HepG2 (cell line): ENCODE data around the gene ADSL. TPM values are rescaled to one million over a fixed set of nuclear protein-coding genes. Genes with fewer than 3 reads are reported as not detected.

Experiments
- ATAC-seq: fragments of 200-7000 bp; cut with Tn5 transposase; 3 replicates; pipeline ENCODE4 v1.9.1; 2020; ENCODE audit warnings: mild to moderate bottlenecking, moderate library complexity
- Bru-seq: library from RNA; stranded (reverse); fragments of 400-500 nt; gene quantifications from one replicate; lab custom pipeline; 2021; lab: Mats Ljungman, UMichigan
- BruChase-seq, 2 experiments: library from RNA; stranded (reverse); fragments of 400-500 nt; gene quantifications; one replicate each; lab custom pipeline; 2021; lab: Mats Ljungman, UMichigan
- BruUV-seq: library from RNA; stranded (reverse); fragments of 400-500 nt; replicated peaks from 2 replicates; lab custom pipeline; 2021; lab: Mats Ljungman, UMichigan
- CTCF ChIA-PET: fragments of 300-600 bp; formaldehyde crosslinking; extraction: SDS; loops from one replicate; lab custom pipeline; 2021; ENCODE audit warnings: low total read pairs, inconsistent platforms, low intra/inter-chr PET ratio; lab: Yijun Ruan, JAX
- POLR2A ChIA-PET: fragments of 350-600 bp; sonication (Branson Sonifier 250); formaldehyde crosslinking; loops from one replicate; lab custom pipeline; 2020; ENCODE audit warnings: antibody characterized with exemption, inconsistent platforms; lab: Yijun Ruan, JAX
- DNase-seq: peaks from one replicate; pipeline ENCODE4 v3.0.0-alpha.2; 2015; ENCODE audit warnings: low spot score
- FAIRE-seq: peaks from 3 replicates; lab custom pipeline; 2011; peaks lifted over from hg19 to GRCh38; lab: Jason Lieb, UNC
- H2AFZ ChIP-seq: one replicate; pipeline ENCODE4 v1.6.1; 2011; ENCODE audit warnings: low read length, inconsistent platforms
- H3K27ac ChIP-seq: fragments of 300-600 bp; 3 replicates; pipeline ENCODE4 v1.8.0; 2011; ENCODE audit warnings: mixed run types, mild to moderate bottlenecking, mixed read lengths, low read length, inconsistent platforms; ENCODE audit not compliant: insufficient read depth; ENCODE audit errors: extremely low read length
- H3K27me3 ChIP-seq, 2 experiments: fragments of 200-600 bp in 1 of 2; 2 replicates in 1 of 2; 3 replicates in 1 of 2; pipeline versions ENCODE4 v1.6.0 to v1.8.0; 2011; ENCODE audit warnings: low read length in 2 of 2, mild to moderate bottlenecking in 2 of 2, moderate library complexity in 2 of 2, inconsistent platforms in 1 of 2; ENCODE audit not compliant: insufficient read depth in 2 of 2, control insufficient read depth in 1 of 2
- H3K36me3 ChIP-seq, 2 experiments: fragments of 200-600 bp in 1 of 2; replicated peaks in 1 of 2; 2 replicates in 1 of 2; 3 replicates in 1 of 2; pipeline versions ENCODE4 v1.5.1 to v1.8.0; 2011; ENCODE audit warnings: low read length in 2 of 2, inconsistent platforms in 1 of 2; ENCODE audit not compliant: insufficient read depth in 2 of 2, control insufficient read depth in 1 of 2
- H3K4me1 ChIP-seq: 2 replicates; pipeline ENCODE4 v1.5.1; 2012; ENCODE audit warnings: low read length, inconsistent platforms; ENCODE audit not compliant: insufficient read depth
- H3K4me2 ChIP-seq: 2 replicates; pipeline ENCODE4 v1.6.0; 2011; ENCODE audit warnings: low read depth, low read length, inconsistent platforms
- H3K4me3 ChIP-seq, 3 experiments: fragments of 200-600 bp in 1 of 3; sonication (generic), shearing (Covaris generic) in 1 of 3; replicated peaks in 1 of 3; 2 replicates each; pipeline ENCODE4 v1.5.1; 2011 to 2016; ENCODE audit warnings: low read length in 3 of 3, inconsistent platforms in 2 of 3, low read depth in 2 of 3, mild to moderate bottlenecking in 2 of 3, control low read depth in 1 of 3, mixed read lengths in 1 of 3; ENCODE audit not compliant: insufficient read depth in 1 of 3
- H3K79me2 ChIP-seq: one replicate; pipeline ENCODE4 v1.6.1; 2011; ENCODE audit warnings: low read length, inconsistent platforms; ENCODE audit not compliant: insufficient read depth
- H3K9ac ChIP-seq: 2 replicates; pipeline ENCODE4 v1.6.0; 2011; ENCODE audit warnings: mild to moderate bottlenecking, low read depth, low read length, inconsistent platforms; ENCODE audit not compliant: insufficient read depth
- H3K9me3 ChIP-seq: 2 replicates; pipeline ENCODE4 v1.5.1; 2012; ENCODE audit warnings: mild to moderate bottlenecking, low read length
- H4K20me1 ChIP-seq: 2 replicates; pipeline ENCODE4 v1.6.0; 2011; ENCODE audit warnings: inconsistent platforms, mild to moderate bottlenecking, low read length, moderate library complexity; ENCODE audit not compliant: insufficient read depth
- CSRNP2 ChIP-seq: sonication (generic); formaldehyde crosslinking; conservative IDR thresholded peaks from 2 replicates; pipeline ENCODE4 v1.8.0; 2022; ENCODE audit warnings: low read depth, missing genetic modification reagents
- ERF ChIP-seq: IDR thresholded peaks from 2 replicates; pipeline ENCODE4 v1.6.1; 2018; ENCODE audit warnings: missing biosample characterization, missing genetic modification reagents
- NFYC ChIP-seq: IDR thresholded peaks from 2 replicates; pipeline ENCODE4 v1.6.1; 2016; ENCODE audit warnings: missing genetic modification reagents, missing compliant biosample characterization
- PLRG1 ChIP-seq: fragments of 450-650 bp; conservative IDR thresholded peaks from 2 replicates; pipeline ENCODE4 v1.6.1; 2016
- ZBTB38 ChIP-seq: sonication (generic); formaldehyde crosslinking; IDR thresholded peaks from 2 replicates; pipeline ENCODE4 v1.5.1; 2020; ENCODE audit warnings: mild to moderate bottlenecking, missing genetic modification reagents
- ZKSCAN5 ChIP-seq: sonication (generic); formaldehyde crosslinking; IDR thresholded peaks from 2 replicates; pipeline ENCODE4 v1.5.1; 2020; ENCODE audit warnings: mild to moderate bottlenecking, missing genetic modification reagents
- WGBS: methylation state at CpG from one replicate; pipeline ENCODE4 v1.1.6; 2017; ENCODE audit warnings: low lambda C conversion rate; 5-methylcytosine and 5-hydroxymethylcytosine counted together
- in situ Hi-C: cut with HindIII; loops from 2 replicates; pipeline ENCODE4 v1.10.0; 2017; ENCODE audit warnings: low pct_unique_long_range_greater_than_20kb; ENCODE audit not compliant: extremely low pct_ligation_motif_present
- intact Hi-C: fragments of 100-400 bp; cut with micrococcal nuclease; formaldehyde crosslinking; loops from one replicate; pipeline ENCODE4 v1.10.0; 2022; ENCODE audit not compliant: unreplicated experiment
- long read RNA-seq, 2 experiments: library from RNA in 1 of 2; library from polyadenylated mRNA in 1 of 2; stranded (forward) in 1 of 2; unstranded in 1 of 2; transcript quantifications; one replicate each; pipeline ENCODE4 v2.0.0, GENCODE V29; 2019 to 2022
- polyA minus RNA-seq, 3 experiments: library from RNA; depleted of rRNA, polyadenylated mRNA; stranded (reverse); fragments of >200 nt; gene quantifications; 2 replicates each; pipeline ENCODE4 v1.2.3, GENCODE V29; 2011; ENCODE audit warnings: low replicate concordance in 1 of 3
- polyA plus RNA-seq, 8 experiments: library from polyadenylated mRNA; depleted of rRNA in 3 of 8; stranded (reverse) in 7 of 8; unstranded in 1 of 8; fragments of >200 nt; fragmentation: Illumina TruSeq in 4 of 8; extraction: Trizol in 4 of 8; gene quantifications; 2 replicates each; pipeline versions ENCODE4 v1.2.1 to v1.2.3, GENCODE V29; 2011 to 2016; ENCODE audit warnings: low read depth in 4 of 8, missing spikeins in 1 of 8, mixed read lengths in 1 of 8; ENCODE audit not compliant: insufficient read depth in 1 of 8
- total RNA-seq, 5 experiments: library from RNA; depleted of rRNA; stranded (reverse); fragments of >200 nt; fragmentation: Illumina TruSeq; extraction: Trizol; gene quantifications; 2 replicates each; pipeline ENCODE4 v1.2.3, GENCODE V29; 2016; ENCODE audit warnings: low read depth in 1 of 5
- TF ChIP-seq, protein P1 (sequence below): sonication (generic); formaldehyde crosslinking; IDR thresholded peaks from 2 replicates; pipeline ENCODE4 v1.8.1; 2023; ENCODE audit warnings: mild to moderate bottlenecking, missing genetic modification reagents
- TF ChIP-seq, protein P2 (sequence below): IDR thresholded peaks from 2 replicates; pipeline ENCODE4 v1.6.1; 2016; ENCODE audit warnings: missing biosample characterization, missing genetic modification reagents, low read depth

The ADSL gene
- total RNA-seq (2016; rRNA removed; fragmentation: Illumina TruSeq; extraction: Trizol) = 174 and 246 TPM in 2 replicates
- 48.4 and 50.9 TPM in 2 replicates for total RNA-seq (2016; cell fraction: cytosol; rRNA removed; fragmentation: Illumina TruSeq; extraction: Trizol; ENCODE audit: low read depth)
- 170 and 259 TPM in 2 replicates for total RNA-seq (2016; cell fraction: insoluble cytoplasmic fraction; rRNA removed; fragmentation: Illumina TruSeq; extraction: Trizol)
- 74.9 and 82.1 TPM in 2 replicates for total RNA-seq (2016; cell fraction: membrane; rRNA removed; fragmentation: Illumina TruSeq; extraction: Trizol)
- total RNA-seq (2016; cell fraction: nucleus; rRNA removed; fragmentation: Illumina TruSeq; extraction: Trizol) = 104 TPM in 2 replicates
- polyA plus RNA-seq (2011; rRNA removed) = 123 and 126 TPM in 2 replicates
- 146 and 165 TPM in 2 replicates for polyA plus RNA-seq (2011; cell fraction: cytosol; rRNA removed)
- 121 and 128 TPM in 2 replicates for polyA plus RNA-seq (2011; cell fraction: nucleus; rRNA removed)
- polyA plus RNA-seq (2012) = 85.3 and 95.9 TPM in 2 replicates
- polyA plus RNA-seq (2016; cell fraction: cytosol; fragmentation: Illumina TruSeq; extraction: Trizol; ENCODE audit: low read depth) = 29.4 and 31.7 TPM in 2 replicates
- polyA plus RNA-seq (2016; cell fraction: insoluble cytoplasmic fraction; fragmentation: Illumina TruSeq; extraction: Trizol; ENCODE audit: low read depth) = 192 and 202 TPM in 2 replicates
- 40.9 and 42.5 TPM in 2 replicates for polyA plus RNA-seq (2016; cell fraction: membrane; fragmentation: Illumina TruSeq; extraction: Trizol; ENCODE audit: low read depth)
- 112 and 125 TPM in 2 replicates for polyA plus RNA-seq (2016; cell fraction: nucleus; fragmentation: Illumina TruSeq; extraction: Trizol; ENCODE audit: insufficient read depth, low read depth)
- polyA minus RNA-seq (2011; rRNA and poly(A)+ RNA removed; ENCODE audit: low replicate concordance) = 148 and 183 TPM in 2 replicates
- 49.9 and 55.2 TPM in 2 replicates for polyA minus RNA-seq (2011; cell fraction: cytosol; rRNA and poly(A)+ RNA removed)
- 79.3 and 97.1 TPM in 2 replicates for polyA minus RNA-seq (2011; cell fraction: nucleus; rRNA and poly(A)+ RNA removed)
- Bru-seq, nascent RNA = percentile 83 among the genes with signal in this experiment
- BruChase-seq, experiment 1, labeled RNA remaining after a 6-hour chase = percentile 86 among the genes with signal in this experiment
- percentile 89 among the genes with signal in this experiment for BruChase-seq, experiment 2, labeled RNA remaining after a 2-hour chase
- long read RNA-seq, experiment 1, full-length matches to known transcripts = 195 of 222 reads
- long read RNA-seq, experiment 1, partial matches to known transcripts = 10 of 222 reads
- long read RNA-seq, experiment 1, other reads (novel, unspliced or antisense) = 17 of 222 reads
- long read RNA-seq, experiment 2, full-length matches to known transcripts = 70 of 242 reads
- long read RNA-seq, experiment 2, partial matches to known transcripts = 22 of 242 reads
- long read RNA-seq, experiment 2, other reads (novel, unspliced or antisense) = 150 of 242 reads

- Histone ChIP-seq H3K9ac (peak within 1 kb of the TSS; percentile 76), H4K20me1 (peaks cover 14% of the 10 kb centered on the region; the same call in 1 of the 2 replicates), H3K27me3 (no peaks in the 10 kb centered on the region; a peak in 1 of 5 replicates), H3K4me3 (peak within 1 kb of the TSS; percentile 83 to 89 (median 84)), H3K27ac (peak within 1 kb of the TSS; percentile 81), H3K79me2 (peaks cover 32% of the 10 kb centered on the region), H3K36me3 (peaks cover 1 to 22% of the 10 kb centered on the region in 2 experiments; a peak in 4 of 5 replicates), H3K4me1 (peaks cover 57% of the 10 kb centered on the region), H2AFZ (no peak within 1 kb of the TSS), H3K9me3 (no peaks in the 10 kb centered on the region), H3K4me2 (peak within 1 kb of the TSS; percentile 95)
- in situ Hi-C loops (no loop called here), intact Hi-C loops (loop anchor here (5.0 kb wide), 1 partner anchor 304 kb away; no protein-coding TSS in a partner anchor)
- BruUV-seq = no TSS peak
- 0% methylated on average over 21 of the region's 65 CpGs for WGBS
- peak; percentile 79 for DNase-seq
- ChIA-PET CTCF (no interaction called here), POLR2A (interaction anchor here (0.6 to 2.2 kb wide), 6 partner anchors 24 to 646 kb away, joined by 3 to 23 read pairs (median 4); partner anchors contain the start of genes SGSM3 and TNRC6B)
- no peak for FAIRE-seq
- ATAC-seq = peak; percentile 97
- TF ChIP-seq NFYC (CRISPR knock-in tag) (peak; percentile 47; the same call in 1 of the 2 replicates), CSRNP2 (no peak), ERF (CRISPR knock-in tag) (peak; percentile 89), PLRG1 (no peak), ZKSCAN5 (CRISPR knock-in tag) (peak; percentile 83; the same call in 1 of the 2 replicates), ZBTB38 (CRISPR knock-in tag) (peak; percentile 65; the same call in 1 of the 2 replicates)
- TF ChIP-seq, protein P1, sequence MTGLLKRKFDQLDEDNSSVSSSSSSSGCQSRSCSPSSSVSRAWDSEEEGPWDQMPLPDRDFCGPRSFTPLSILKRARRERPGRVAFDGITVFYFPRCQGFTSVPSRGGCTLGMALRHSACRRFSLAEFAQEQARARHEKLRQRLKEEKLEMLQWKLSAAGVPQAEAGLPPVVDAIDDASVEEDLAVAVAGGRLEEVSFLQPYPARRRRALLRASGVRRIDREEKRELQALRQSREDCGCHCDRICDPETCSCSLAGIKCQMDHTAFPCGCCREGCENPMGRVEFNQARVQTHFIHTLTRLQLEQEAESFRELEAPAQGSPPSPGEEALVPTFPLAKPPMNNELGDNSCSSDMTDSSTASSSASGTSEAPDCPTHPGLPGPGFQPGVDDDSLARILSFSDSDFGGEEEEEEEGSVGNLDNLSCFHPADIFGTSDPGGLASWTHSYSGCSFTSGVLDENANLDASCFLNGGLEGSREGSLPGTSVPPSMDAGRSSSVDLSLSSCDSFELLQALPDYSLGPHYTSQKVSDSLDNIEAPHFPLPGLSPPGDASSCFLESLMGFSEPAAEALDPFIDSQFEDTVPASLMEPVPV = peak; percentile 79
- TF ChIP-seq, protein P2, sequence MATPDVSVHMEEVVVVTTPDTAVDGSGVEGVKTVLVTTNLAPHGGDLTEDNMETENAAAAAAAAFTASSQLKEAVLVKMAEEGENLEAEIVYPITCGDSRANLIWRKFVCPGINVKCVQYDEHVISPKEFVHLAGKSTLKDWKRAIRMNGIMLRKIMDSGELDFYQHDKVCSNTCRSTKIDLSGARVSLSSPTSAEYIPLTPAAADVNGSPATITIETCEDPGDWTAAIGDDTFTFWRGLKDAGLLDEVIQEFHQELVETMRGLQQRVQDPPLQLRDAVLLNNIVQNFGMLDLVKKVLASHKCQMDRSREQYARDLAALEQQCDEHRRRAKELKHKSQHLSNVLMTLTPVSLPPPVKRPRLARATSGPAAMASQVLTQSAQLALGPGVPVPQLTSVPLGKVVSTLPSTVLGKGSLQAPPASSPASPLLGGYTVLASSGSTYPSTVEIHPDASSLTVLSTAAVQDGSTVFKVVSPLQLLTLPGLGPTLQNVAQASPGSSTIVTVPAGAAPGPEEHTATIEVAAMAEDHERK = 0 out of 2 replicates have a peak, but pooled peaks have one; percentile 28
Measured at GRCh38 chr22:40346185-40347118, at the start of gene ADSL. Gene ADSL (plus strand): TSS chr22:40346500. CDS start chr22:40346559, 59 bp downstream.
